DMS 273 treated with DMSO at 0.1 percent for 48 hours (cell line): ENCODE measurements around the gene REV1.

Source experiments
- DNase-seq: peaks from one replicate; lab custom pipeline; 2025; lab: John Stamatoyannopoulos, UW

REV1 gene

DNA sequence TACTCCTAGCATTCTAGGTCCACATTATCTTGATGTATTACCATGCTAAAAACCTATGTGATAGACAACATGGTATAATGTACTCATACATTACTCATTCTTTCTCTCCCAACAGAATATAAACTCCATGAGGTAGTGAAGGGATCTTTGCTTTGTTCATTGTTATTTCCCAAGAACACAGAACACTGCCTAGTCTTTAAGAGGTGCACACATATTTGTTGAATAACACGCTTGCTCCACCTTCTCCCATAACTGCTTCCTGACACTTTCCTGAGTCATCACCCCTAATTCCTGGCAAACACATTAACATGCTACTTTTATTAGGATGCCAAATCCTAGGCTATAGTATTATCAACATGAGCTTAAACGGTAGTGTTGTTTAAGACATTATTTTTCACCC, 41.3 kb downstream of the REV1 start:
- DNase-seq = no peak

DNA sequence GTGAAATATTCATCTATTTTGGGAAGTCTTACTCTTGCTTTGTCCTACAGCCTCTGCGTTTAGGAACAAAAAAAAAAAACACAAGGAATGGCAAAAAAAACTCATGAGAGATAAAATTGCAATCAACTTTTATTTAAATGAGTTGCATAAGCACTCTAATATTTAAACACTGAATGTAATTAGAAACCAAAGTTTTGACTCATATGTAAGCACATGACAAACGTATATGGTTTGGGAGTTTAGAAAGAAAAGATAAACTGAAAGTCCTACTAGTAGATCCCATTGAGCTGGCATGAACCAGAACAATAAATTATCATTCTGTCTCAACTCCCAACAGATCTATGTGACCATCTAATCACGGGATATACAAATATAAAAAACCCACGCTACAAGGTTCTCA, 44.8 kb downstream of the REV1 start:
- no peak for DNase-seq

DNA sequence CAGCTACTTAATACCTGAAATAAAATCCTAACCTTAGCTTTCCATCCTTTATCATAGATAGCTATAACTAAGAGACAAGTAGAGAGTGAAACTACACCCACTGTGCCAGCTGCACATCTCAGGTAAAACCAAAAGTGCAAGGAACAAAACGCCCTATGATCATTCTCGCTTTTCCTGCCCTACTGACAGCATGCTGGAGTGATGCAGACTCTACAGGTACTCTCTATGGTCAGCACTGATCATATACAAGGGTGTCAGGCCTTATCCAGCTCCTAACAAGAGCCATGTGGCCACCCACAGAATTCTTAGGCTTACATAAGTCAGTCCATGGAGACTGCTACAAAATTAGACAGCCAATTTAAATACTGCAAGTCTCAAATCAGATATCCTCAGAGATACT, 45.6 kb downstream of the REV1 start:
- DNase-seq = no peak

DNA sequence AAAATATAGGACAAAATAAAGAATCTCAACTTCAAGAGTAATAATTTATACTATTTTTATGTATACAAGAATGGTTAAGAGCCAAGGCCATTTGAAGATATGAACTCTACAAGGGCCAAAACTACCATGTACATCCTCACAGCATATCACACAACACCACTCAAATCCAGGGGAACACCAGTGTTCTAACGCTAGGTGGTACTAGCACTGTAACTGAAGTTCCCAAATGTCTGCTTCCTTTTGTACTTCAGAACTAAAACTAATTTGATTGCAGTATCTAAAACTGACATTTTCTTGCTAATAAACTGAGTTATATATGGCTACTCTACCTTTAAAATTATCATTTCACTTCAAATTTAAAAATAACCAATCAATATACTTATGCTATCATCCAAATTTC, 47.0 kb downstream of the REV1 start:
- no peak for DNase-seq

DNA sequence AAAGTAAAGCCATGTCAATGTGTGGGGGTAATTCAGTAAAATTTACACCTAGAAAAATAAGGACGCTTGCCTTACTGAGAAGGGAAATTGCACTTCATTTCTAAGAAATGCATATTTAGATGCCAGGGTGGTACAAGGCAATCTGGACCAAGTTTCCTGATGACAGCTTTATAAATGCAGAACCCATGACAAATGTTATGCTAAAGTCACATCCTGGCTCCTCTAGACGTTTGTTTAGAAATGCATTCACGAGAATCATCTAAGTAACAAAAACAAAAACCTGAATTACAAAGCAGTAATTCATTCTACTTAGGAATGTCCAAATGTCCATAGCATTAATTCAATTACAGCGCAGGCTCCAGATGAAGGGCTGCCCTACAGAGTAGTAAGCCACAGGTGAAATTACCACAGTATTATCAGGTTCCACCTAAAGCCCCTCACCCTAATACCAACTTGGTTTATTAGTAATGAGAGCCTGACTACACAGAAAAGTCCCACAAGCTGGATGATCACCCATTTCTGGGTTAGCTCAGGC, 49.8 kb downstream of the REV1 start:
- no peak for DNase-seq

GRCh38 chr2:99436874-99437273, 52.9 kb downstream of the REV1 start:
- no peak for DNase-seq

DNA sequence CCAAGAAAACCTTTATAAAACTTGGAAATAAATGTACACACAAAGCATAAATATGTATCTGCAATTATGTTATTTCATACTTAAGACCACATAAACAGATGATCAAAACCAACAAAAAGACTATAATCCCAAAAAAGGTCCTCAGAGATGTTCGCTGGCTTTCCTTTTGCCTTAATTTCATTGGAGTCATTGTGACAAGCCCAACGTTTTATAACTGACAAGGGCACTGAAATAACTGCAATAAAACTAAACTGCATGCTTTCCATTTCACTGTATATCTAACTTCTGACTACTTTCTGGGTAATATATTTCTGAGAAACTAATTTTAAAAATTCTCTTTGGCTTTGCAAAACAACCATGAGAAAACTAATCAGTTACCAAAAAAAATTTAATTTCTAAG, 56.5 kb downstream of the REV1 start:
- no peak for DNase-seq

GRCh38 chr2:99431587-99432275, 58.1 kb downstream of the REV1 start:
- DNase-seq = no peak

- no peak for DNase-seq
Measured at GRCh38 chr2:99430614-99431291, 59.1 kb downstream of the REV1 start.

DNA sequence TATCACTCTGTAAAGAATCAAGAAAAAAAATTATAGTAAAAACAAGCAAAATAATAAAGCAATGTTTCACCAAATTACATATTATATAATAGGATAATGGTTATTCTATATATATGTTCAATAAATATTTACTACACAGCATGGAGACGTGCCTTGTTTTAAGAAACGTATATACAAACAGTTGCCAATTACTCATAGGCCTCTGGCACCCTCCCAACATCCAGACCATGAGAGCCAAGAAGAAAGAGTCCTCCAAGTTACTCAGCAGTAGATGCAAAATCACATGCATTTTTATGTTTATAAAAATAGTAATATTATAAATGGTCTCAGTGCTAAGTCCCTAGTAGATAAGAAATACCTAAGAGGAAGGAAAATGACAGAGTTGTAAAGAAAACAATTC, 64.8 kb downstream of the REV1 start:
- no peak for DNase-seq

DNA sequence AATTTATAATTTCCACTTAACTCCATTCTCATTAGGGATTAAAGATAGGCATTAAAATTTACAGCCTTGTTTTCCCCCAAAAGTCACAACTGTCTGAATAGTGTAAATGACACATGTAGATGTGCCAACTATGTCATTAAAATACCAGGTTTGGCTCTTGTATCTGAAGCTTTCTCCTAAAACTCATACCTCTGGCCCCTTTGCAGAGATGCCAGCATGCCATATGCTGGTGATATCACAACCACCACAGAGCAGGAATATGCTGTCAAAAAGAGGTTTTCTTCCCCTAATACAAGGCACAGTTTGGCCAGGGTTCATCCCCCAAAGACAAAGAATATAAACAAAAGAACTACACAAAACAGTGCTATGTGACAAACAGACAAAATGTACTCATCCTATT, 65.4 kb downstream of the REV1 start:
- DNase-seq = no peak

GRCh38 chr2:99422599-99422998, 67.2 kb downstream of the REV1 start:
- no peak for DNase-seq

GRCh38 chr2:99421469-99421868, 68.3 kb downstream of the REV1 start:
- DNase-seq = no peak

- no peak for DNase-seq
Measured at GRCh38 chr2:99420751-99421299, 69.0 kb downstream of the REV1 start.

GRCh38 chr2:99420031-99420430, 69.8 kb downstream of the REV1 start:
- no peak for DNase-seq

GRCh38 chr2:99417396-99417795, 72.4 kb downstream of the REV1 start:
- no peak for DNase-seq

DNA sequence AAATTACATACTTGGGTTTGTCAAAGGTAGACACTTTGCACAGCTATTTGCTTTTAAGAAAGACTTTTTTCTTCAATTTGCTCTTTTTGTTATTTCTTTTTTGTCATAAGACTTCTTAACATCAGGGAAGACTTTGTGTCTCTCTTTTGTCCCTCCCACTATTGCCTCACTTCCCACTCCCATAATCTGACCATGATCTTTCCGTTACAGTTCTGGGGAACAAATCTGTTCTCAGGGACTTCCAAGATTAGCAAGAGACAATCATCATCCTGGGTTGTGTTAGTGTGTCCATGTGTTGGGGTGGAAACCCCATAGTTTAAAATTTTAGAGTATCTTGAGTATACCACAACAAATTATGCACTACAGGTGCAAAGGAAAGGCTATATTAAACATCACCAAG, 75.3 kb downstream of the REV1 start:
- no peak for DNase-seq

DNA sequence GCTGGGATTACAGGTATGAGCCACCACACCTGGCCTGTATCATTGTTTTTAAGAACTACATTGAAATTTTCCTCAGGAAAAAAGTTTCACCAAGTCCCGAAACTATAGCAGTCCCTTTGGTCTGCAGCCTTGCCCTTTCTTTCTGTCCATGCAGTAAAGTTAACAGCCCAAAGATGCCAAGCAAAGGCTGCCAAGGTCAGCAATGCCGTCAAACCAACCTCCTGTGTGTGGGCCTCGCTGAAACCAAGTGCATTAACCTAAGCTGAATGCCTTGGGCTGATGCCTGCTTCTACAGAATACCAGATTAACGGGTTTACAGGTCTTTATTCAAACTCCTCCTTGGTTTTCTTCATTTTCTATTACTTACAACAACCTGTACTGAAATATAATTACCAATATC, 79.5 kb downstream of the REV1 start:
- no peak for DNase-seq

GRCh38 chr2:99406137-99406536, 83.7 kb downstream of the REV1 start:
- no peak for DNase-seq

- DNase-seq = no peak
Measured at GRCh38 chr2:99404797-99405669, 84.8 kb downstream of the REV1 start.

DNA sequence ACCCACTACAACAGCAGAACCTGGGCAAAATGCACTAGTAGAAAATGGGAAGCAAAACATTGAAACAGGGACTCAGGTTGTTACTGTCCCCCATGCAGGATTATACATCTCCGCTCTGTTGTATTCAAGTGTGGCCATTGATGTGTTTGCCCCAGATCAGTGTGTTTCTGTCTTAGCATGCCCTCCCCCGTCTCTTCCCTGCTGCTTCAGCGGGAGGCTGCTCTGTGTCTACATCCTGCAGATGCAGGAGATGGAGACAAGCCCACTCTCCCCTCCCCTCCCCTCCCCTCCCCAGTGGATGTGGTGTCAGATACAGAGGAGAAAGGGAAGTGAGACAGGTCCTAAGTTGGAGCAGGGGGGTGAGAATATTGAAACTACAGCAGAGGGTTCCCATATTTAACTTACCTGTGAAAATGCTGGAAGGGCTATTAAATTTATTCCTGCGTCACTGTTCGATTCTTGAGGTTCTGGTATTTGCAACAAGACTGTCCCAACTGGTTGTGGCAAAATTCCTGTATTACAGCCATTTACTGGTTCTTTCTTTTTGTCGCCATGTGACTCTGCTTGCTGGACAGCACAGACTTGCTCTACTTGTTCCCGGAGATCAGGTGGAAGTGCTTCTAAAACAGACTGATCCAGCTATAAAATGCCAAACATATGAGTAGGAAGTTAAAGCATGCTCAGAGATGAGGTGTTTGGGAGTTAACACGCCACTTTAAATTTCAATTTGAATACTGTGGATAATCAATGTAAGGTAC, 85.6 kb downstream of the REV1 start:
- no peak for DNase-seq

DNA sequence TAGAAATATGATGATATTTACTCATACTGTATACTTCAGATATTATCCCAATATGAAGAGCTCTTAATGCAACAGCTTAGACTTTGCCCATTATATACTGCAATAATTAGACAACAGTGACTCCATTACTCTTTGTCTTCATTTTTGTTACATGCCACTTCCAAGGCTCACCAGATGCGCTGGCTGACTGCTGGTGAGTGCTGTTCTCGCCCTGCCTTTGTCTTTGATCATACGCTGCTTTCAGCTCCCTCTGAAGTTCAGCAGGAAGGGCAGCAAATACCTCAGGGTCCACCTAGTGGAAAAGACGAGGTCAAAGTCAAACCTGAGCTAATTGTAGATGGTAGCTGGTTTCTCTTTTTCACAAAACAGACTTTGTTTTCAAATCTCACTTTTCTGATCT, 86.3 kb downstream of the REV1 start:
- no peak for DNase-seq
